ENCODE data around the gene TRIM26. TPM values are rescaled to one million over a fixed set of nuclear protein-coding genes. Genes with fewer than 3 reads are reported as not detected.

TRIM26 gene
- total and polyA plus RNA-seq, 2 experiments from 2014 or later, result 11.0 to 38.0 TPM

DNA sequence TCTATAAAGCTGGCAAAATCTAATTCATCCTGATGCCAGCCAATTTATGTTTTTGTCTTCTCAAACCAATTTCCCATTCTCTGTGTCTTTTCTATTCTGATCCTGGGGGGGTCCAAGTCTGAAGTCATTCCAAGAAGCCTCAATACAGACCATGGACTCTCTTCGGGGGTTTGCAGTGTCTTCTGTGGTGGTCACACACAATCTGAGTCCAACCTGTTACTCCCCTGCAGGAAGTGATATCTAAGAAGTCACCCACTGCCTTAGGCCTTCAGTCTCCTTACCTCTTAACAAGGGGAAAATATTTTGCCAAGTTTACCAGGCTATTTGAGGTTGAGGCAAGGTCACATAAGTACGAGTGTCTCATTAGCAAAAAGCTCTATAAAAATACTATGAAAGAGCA, 1.9 kb downstream of the TRIM26 start:
- no peak overlapping the region for H3K27ac Mint-ChIP-seq

More for the DNA sequence above, 1.9 kb downstream of the TRIM26 start:
- Histone ChIP-seq H3K27ac (ENCODE audit: low read depth) (no peak overlapping the region), H3K79me2 (replicated peaks; ENCODE audit: insufficient read depth) (peaks cover 51% of the 10 kb centered on the region), H2AFZ (no peak overlapping the region), H3K4me2 (peak overlapping the region; percentile 76), H3K36me3 (ENCODE audit: insufficient read depth) (no peaks in the 10 kb centered on the region), H4K20me1 (replicated peaks; ENCODE audit: insufficient read depth) (peaks cover 14% of the 10 kb centered on the region; the same call in 1 of the 2 replicates), H3K4me1 (ENCODE audit: insufficient read depth) (peaks cover 39% of the 10 kb centered on the region), H3K9me2 (ENCODE audit: insufficient read depth) (no peaks in the 10 kb centered on the region), H3F3A (replicated peaks; ENCODE audit: low read depth) (no peaks in the 10 kb centered on the region; the same call in 1 of the 2 replicates), H3K4me3 (peak overlapping the region; percentile 62; the same call in 1 of the 2 replicates), H3K27me3 (ENCODE audit: insufficient read depth) (peaks cover 7% of the 10 kb centered on the region; the same call in 1 of the 2 replicates)
- no peaks in the 10 kb centered on the region; the same call in 1 of the 3 replicates for H3K36me3 Mint-ChIP-seq (ENCODE audit: low read depth)
- TF ChIP-seq, protein P1, sequence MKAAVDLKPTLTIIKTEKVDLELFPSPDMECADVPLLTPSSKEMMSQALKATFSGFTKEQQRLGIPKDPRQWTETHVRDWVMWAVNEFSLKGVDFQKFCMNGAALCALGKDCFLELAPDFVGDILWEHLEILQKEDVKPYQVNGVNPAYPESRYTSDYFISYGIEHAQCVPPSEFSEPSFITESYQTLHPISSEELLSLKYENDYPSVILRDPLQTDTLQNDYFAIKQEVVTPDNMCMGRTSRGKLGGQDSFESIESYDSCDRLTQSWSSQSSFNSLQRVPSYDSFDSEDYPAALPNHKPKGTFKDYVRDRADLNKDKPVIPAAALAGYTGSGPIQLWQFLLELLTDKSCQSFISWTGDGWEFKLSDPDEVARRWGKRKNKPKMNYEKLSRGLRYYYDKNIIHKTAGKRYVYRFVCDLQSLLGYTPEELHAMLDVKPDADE (IDR thresholded peaks at IDR 0.05), result no peak
- TF ChIP-seq, protein P2, sequence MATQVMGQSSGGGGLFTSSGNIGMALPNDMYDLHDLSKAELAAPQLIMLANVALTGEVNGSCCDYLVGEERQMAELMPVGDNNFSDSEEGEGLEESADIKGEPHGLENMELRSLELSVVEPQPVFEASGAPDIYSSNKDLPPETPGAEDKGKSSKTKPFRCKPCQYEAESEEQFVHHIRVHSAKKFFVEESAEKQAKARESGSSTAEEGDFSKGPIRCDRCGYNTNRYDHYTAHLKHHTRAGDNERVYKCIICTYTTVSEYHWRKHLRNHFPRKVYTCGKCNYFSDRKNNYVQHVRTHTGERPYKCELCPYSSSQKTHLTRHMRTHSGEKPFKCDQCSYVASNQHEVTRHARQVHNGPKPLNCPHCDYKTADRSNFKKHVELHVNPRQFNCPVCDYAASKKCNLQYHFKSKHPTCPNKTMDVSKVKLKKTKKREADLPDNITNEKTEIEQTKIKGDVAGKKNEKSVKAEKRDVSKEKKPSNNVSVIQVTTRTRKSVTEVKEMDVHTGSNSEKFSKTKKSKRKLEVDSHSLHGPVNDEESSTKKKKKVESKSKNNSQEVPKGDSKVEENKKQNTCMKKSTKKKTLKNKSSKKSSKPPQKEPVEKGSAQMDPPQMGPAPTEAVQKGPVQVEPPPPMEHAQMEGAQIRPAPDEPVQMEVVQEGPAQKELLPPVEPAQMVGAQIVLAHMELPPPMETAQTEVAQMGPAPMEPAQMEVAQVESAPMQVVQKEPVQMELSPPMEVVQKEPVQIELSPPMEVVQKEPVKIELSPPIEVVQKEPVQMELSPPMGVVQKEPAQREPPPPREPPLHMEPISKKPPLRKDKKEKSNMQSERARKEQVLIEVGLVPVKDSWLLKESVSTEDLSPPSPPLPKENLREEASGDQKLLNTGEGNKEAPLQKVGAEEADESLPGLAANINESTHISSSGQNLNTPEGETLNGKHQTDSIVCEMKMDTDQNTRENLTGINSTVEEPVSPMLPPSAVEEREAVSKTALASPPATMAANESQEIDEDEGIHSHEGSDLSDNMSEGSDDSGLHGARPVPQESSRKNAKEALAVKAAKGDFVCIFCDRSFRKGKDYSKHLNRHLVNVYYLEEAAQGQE (IDR thresholded peaks at IDR 0.05; ENCODE audit: unreplicated experiment), result no peak
- TF ChIP-seq EZH2phosphoT487 (IDR thresholded peaks at IDR 0.05; ENCODE audit: unreplicated experiment), result no peak
- no peak for TF ChIP-seq STAT1 (IDR thresholded peaks at IDR 0.05; ENCODE audit: unreplicated experiment)
- TF ChIP-seq ZNF331 (CRISPR knock-in tag; IDR thresholded peaks at IDR 0.05; ENCODE audit: low read depth), result no peak
- TF ChIP-seq, protein P3, sequence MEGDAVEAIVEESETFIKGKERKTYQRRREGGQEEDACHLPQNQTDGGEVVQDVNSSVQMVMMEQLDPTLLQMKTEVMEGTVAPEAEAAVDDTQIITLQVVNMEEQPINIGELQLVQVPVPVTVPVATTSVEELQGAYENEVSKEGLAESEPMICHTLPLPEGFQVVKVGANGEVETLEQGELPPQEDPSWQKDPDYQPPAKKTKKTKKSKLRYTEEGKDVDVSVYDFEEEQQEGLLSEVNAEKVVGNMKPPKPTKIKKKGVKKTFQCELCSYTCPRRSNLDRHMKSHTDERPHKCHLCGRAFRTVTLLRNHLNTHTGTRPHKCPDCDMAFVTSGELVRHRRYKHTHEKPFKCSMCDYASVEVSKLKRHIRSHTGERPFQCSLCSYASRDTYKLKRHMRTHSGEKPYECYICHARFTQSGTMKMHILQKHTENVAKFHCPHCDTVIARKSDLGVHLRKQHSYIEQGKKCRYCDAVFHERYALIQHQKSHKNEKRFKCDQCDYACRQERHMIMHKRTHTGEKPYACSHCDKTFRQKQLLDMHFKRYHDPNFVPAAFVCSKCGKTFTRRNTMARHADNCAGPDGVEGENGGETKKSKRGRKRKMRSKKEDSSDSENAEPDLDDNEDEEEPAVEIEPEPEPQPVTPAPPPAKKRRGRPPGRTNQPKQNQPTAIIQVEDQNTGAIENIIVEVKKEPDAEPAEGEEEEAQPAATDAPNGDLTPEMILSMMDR (conservative IDR thresholded peaks at IDR 0.05; ENCODE audit: low read depth in 2 of 2), result no peak
- no peak for TF ChIP-seq EZH2 (IDR thresholded peaks at IDR 0.05; ENCODE audit: low read depth, unreplicated experiment)
- no peak for TF ChIP-seq JUNB (IDR thresholded peaks at IDR 0.05; ENCODE audit: unreplicated experiment)
- no peak for TF ChIP-seq CREB1 (CRISPR knock-in tag; IDR thresholded peaks at IDR 0.05; ENCODE audit: low read depth)
- TF ChIP-seq, protein P4, sequence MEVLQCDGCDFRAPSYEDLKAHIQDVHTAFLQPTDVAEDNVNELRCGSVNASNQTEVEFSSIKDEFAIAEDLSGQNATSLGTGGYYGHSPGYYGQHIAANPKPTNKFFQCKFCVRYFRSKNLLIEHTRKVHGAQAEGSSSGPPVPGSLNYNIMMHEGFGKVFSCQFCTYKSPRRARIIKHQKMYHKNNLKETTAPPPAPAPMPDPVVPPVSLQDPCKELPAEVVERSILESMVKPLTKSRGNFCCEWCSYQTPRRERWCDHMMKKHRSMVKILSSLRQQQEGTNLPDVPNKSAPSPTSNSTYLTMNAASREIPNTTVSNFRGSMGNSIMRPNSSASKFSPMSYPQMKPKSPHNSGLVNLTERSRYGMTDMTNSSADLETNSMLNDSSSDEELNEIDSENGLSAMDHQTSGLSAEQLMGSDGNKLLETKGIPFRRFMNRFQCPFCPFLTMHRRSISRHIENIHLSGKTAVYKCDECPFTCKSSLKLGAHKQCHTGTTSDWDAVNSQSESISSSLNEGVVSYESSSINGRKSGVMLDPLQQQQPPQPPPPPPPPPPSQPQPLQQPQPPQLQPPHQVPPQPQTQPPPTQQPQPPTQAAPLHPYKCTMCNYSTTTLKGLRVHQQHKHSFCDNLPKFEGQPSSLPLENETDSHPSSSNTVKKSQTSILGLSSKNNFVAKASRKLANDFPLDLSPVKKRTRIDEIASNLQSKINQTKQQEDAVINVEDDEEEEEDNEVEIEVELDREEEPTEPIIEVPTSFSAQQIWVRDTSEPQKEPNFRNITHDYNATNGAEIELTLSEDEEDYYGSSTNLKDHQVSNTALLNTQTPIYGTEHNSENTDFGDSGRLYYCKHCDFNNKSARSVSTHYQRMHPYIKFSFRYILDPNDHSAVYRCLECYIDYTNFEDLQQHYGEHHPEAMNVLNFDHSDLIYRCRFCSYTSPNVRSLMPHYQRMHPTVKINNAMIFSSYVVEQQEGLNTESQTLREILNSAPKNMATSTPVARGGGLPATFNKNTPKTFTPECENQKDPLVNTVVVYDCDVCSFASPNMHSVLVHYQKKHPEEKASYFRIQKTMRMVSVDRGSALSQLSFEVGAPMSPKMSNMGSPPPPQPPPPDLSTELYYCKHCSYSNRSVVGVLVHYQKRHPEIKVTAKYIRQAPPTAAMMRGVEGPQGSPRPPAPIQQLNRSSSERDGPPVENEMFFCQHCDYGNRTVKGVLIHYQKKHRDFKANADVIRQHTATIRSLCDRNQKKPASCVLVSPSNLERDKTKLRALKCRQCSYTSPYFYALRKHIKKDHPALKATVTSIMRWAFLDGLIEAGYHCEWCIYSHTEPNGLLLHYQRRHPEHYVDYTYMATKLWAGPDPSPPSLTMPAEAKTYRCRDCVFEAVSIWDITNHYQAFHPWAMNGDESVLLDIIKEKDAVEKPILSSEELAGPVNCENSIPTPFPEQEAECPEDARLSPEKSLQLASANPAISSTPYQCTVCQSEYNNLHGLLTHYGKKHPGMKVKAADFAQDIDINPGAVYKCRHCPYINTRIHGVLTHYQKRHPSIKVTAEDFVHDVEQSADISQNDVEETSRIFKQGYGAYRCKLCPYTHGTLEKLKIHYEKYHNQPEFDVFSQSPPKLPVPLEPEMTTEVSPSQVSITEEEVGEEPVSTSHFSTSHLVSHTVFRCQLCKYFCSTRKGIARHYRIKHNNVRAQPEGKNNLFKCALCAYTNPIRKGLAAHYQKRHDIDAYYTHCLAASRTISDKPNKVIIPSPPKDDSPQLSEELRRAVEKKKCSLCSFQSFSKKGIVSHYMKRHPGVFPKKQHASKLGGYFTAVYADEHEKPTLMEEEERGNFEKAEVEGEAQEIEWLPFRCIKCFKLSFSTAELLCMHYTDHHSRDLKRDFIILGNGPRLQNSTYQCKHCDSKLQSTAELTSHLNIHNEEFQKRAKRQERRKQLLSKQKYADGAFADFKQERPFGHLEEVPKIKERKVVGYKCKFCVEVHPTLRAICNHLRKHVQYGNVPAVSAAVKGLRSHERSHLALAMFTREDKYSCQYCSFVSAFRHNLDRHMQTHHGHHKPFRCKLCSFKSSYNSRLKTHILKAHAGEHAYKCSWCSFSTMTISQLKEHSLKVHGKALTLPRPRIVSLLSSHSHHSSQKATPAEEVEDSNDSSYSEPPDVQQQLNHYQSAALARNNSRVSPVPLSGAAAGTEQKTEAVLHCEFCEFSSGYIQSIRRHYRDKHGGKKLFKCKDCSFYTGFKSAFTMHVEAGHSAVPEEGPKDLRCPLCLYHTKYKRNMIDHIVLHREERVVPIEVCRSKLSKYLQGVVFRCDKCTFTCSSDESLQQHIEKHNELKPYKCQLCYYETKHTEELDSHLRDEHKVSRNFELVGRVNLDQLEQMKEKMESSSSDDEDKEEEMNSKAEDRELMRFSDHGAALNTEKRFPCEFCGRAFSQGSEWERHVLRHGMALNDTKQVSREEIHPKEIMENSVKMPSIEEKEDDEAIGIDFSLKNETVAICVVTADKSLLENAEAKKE (CRISPR knock-in tag; IDR thresholded peaks at IDR 0.05), result no peak
- no peak for TF ChIP-seq POLR2AphosphoS5 (IDR thresholded peaks at IDR 0.05; ENCODE audit: low read depth)
- no peak for TF ChIP-seq ZNF114 (CRISPR knock-in tag; IDR thresholded peaks at IDR 0.05)
- TF ChIP-seq NANOG (IDR thresholded peaks at IDR 0.05; ENCODE audit: borderline replicate concordance), result no peak
- peaks cover 22% of the 10 kb centered on the region for H3K27me3 Mint-ChIP-seq (ENCODE audit: insufficient read depth, low read depth, poor library complexity)
- peaks cover 49% of the 10 kb centered on the region for H3K4me1 Mint-ChIP-seq
- ATAC-seq (no peak), DNase-seq (ENCODE audit: low spot score) (no peak)
- H3K9me3 Mint-ChIP-seq, result peaks cover 4% of the 10 kb centered on the region; the same call in 2 of the 3 replicates
- H3K4me3 Mint-ChIP-seq, result peak overlapping the region; percentile 95; the same call in 2 of the 3 replicates

Data from GM23338 (cell line).